ENCODE results near the gene TCAP.

TCAP gene

DNA sequence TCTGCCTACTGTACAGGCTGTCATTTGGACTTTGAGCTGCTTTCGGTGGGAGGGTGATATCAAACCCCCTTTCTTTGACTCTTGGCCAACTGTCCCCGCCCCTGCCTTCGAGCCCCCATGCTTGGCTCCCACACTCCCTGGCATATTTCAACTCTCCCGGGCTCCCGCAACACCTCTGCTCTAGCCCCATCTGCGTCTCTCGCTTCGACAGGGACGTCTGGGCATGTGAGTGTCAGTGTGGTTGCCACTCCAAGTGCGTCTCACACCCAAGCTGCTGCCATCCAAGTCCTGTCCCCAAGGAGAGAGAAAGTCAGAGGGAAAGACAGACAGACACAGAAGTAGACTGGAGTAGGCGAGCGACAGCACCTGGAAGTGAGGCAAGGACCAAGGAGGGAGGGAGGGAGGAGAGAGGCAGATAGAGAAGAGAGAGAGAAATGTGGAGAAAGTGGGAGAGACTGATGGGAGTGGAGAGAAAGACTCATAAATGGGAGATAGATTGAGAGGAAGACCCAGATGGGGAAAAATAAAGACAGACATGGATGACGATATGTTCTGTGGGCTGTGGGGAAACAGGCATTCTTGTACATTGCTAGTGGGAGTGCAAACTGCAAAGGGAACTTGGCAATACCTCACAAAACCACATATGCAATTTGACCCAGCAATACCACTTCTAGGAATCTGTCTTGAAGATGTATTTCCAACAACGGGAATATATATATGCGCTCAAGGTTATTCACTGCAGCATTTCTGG is 16.4 kb upstream of the TCAP start:
- DNase-seq (ENCODE audit: low read depth in 2 of 2, low spot score in 1 of 2) = no peak

DNA sequence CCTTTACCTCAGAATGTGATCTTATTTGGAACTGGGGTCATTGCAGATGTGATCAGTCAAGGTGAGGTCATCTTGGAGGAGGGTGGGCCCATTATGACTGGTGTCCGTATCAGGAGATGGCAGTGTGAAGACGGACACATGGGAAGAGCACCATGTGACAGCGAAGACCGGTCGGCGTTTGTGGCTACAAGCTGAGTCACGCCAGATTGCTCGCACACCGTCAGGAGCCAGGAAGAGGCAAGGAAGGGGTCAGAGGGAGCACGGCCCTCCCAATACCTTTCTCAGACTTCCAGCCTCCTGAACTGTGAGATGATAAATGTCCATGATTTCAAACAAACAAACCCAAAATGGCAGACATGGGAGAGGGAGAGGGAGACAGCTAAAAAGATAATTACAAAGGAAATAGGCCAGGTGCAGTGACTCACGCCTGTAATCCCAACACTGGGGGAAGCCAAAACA is 15.0 kb upstream of the TCAP start:
- no peak for DNase-seq (ENCODE audit: low read depth in 2 of 2, low spot score in 1 of 2)

DNA sequence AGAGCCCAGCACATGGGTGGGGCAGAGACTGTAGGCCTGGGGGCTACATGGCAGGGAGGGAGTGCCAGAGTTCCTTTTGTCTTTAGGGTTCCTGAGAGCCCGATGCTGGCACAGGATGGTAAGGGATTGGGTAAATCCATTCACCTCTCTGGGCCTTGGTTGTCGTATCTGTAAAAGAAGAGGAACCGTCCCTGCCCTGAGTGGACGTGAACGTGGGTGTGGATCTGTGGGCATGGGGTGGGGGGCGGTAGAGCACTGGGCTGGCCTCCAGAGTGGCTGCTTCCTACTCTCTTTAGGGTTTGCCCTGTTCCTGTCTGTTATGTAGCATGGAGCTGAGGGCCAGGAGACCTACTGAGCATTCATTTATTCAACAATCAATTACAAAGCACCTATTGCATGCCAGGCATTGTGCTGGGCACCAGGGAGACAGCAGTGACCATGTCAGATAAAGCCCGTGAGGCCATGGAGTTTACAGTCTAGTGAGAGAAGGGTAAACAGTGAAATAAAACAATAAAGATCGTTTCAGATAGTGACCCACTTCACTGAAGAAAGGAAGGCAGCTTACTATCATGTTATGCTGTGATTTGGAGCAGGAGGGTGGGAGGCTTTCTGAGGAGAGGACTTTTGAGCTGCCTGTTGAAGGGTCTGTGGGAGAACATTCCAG is 13.1 kb upstream of the TCAP start:
- no peak for DNase-seq (ENCODE audit: low read depth in 2 of 2, low spot score in 1 of 2)

DNA sequence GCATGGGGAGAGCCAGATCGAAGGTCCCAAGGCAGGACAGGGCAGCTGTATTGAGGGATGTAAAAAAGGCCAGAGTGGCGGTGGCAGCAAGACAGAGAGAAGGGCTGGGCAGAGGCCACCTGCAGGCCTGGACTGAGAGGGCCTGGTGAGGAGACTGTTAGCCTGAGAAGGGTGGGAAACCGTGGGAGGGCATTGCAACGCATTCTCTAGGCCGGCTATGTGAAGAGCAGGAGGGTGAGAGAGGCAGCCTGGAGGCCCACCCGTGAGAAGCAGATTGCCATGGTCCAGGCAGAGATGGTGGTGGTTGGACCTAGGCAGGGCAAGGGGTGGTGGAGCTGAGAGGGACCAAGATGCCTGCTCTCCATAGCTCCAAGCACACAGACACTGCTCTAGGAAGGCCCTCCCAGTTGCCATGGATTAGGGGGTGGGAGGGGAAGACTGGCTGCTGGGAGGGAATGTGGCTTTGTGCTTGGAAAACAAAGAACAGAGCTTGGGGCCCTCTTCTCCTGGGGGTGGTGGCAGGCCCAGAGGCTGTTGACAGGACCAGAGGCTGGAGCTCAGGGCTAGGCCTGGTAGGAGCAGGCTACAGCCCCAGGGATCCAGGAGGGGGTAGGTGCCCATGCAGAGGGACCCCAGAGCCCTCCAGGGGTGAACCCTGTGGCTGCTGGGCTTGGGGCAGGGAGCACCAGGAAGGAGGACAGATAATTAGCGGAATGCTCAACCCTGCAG is 12.4 kb upstream of the TCAP start:
- DNase-seq (ENCODE audit: low read depth in 2 of 2, low spot score in 1 of 2) = no peak

DNA sequence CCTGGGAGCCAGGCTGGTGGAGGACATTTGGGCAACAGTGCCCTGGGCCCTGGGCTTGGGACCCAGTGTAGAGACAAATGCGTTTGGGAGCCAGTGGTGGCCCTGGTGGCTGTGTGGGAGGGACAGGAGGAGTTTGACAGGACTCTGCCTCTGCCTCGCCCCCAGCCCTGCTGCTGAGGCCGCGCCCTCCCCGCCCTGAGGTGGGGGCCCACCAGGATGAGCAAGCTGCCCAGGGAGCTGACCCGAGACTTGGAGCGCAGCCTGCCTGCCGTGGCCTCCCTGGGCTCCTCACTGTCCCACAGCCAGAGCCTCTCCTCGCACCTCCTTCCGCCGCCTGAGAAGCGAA is 11.9 kb upstream of the TCAP start:
- no peak for DNase-seq (ENCODE audit: low read depth in 2 of 2, low spot score in 1 of 2)

DNA sequence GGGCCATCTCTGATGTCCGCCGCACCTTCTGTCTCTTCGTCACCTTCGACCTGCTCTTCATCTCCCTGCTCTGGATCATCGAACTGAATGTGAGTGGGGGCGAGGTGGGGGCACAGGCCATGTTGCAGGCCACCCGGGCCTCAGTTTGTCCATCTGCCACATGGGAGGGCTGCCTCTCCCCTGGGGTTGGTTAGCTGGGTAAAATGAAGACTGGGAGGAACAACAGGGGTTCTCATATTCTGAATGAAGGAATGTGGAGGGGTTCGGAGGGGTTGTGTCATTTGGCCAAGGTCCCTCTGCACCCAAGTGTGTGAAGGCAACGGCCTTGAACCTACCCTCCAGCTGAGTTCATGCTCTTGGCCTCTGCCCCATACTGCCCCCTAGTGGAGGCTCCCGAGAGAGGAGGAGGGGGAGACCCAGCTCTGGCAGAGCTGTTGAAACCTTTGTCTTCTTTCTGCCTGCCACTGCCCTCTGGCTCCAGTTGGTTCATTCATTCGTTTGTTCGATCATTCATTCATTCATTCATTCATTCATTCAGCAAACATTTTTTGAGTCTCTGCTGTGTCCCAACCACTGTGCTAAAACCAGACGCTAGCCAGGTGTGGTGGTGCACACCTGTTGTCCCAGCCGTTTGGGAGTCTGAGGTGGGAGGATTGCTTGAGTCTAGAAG is 11.4 kb upstream of the TCAP start:
- DNase-seq (ENCODE audit: low read depth in 2 of 2, low spot score in 1 of 2) = peak; percentile 47 to 65

DNA sequence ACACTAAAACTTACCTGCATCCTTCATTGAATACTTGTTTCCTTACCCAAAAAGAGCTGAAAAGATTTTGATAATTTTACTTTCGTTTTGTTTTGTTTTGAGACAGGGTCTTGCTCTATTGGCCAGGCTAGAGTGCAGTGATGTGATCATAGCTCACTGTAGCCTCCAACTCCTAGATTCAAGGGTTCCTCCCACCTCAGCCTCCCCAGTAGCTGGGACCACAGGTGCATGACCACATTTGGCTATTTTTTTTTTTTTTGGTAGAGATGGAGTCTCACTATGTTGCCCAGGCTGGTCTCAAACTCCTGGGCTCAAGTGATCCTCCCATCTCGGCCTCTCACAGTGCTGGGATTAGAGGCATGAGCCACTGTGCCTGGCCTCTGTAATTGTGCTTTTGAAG is 10.0 kb upstream of the TCAP start:
- DNase-seq (ENCODE audit: low read depth in 2 of 2, low spot score in 1 of 2) = no peak

DNA sequence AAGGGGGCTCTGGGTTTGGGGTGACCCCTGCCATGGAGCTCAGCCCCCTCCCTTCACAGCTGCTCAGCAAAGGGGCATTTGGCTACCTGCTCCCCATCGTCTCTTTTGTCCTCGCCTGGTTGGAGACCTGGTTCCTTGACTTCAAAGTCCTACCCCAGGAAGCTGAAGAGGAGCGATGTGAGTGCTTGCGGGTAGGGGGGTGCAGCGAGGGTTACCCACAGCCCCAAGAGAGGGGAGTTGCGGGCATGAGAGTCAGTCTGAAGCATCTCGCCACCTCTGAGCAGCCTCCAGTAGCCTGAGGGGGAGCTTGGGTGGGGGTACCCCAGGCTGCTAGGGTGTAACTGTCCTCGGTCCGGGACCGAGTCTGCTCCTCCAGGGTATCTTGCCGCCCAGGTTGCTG is 6.8 kb upstream of the TCAP start:
- DNase-seq (ENCODE audit: low read depth in 2 of 2, low spot score in 1 of 2) = no peak

DNA sequence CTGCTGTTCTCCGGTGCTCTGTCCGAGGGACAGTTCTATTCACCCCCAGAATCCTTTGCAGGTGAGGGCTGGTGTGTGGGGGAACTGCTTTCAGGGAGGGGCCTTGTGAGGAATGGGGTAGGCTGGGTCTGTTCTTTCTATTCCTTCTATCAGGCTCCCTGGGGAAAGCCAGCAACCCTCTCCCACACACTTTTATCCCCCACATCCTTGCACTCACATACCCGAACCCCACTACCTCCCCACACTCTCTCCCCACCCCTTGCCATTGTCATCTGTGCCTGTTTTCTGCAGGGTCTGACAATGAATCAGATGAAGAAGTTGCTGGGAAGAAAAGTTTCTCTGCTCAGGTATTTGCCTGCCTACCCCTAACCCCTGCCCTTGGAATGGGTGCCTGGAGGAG is 6.4 kb upstream of the TCAP start:
- DNase-seq (ENCODE audit: low read depth in 2 of 2, low spot score in 1 of 2) = no peak

DNA sequence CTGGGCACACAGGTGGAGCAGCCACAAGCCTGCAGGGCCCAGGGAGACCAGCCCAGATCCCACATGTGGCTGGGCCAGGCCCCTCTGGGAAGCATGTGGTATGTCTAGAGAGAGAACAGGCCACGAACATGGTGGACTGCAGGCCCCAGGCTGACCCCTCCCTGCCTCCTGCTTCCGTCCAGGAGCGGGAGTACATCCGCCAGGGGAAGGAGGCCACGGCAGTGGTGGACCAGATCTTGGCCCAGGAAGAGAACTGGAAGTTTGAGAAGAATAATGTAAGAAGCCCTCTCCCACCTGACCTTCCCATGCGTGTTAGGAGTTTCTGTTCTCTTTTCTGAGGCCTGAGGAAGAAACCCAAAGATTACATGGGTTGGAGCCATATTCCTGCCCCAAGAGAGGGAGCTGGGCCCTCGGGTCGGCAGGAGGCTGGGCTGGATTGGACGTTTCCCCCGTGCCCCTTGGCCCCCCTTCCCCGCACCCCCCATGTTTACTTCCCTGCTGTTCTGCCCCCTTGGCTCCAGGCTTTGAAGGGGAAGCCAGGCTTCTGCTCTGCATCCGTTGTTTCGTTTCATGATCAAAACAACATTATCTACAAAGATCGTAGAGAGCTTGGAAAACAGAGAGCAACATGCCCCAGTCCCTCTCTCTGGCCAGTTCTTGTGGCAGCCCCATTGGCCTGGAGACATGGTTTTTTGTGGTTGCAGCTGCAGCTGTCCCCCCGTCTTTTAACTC is 5.7 kb upstream of the TCAP start:
- DNase-seq (ENCODE audit: low read depth in 2 of 2, low spot score in 1 of 2) = no peak

DNA sequence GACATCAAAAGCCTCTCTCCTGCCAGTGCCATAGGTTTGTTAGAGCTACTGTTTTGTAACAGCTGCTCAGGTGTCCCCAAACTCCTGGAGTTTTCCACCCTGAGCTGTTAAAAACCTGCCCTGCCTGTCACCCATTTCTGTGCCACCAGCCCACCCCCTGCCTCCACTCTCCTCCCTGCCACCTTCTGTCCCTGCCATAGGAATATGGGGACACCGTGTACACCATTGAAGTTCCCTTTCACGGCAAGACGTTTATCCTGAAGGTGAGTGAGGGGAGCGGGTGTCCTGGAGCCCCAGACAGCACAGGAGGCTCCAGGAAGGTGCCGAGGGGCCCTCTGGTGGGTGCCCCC is 5.2 kb upstream of the TCAP start:
- no peak for DNase-seq (ENCODE audit: low read depth in 2 of 2, low spot score in 1 of 2)

DNA sequence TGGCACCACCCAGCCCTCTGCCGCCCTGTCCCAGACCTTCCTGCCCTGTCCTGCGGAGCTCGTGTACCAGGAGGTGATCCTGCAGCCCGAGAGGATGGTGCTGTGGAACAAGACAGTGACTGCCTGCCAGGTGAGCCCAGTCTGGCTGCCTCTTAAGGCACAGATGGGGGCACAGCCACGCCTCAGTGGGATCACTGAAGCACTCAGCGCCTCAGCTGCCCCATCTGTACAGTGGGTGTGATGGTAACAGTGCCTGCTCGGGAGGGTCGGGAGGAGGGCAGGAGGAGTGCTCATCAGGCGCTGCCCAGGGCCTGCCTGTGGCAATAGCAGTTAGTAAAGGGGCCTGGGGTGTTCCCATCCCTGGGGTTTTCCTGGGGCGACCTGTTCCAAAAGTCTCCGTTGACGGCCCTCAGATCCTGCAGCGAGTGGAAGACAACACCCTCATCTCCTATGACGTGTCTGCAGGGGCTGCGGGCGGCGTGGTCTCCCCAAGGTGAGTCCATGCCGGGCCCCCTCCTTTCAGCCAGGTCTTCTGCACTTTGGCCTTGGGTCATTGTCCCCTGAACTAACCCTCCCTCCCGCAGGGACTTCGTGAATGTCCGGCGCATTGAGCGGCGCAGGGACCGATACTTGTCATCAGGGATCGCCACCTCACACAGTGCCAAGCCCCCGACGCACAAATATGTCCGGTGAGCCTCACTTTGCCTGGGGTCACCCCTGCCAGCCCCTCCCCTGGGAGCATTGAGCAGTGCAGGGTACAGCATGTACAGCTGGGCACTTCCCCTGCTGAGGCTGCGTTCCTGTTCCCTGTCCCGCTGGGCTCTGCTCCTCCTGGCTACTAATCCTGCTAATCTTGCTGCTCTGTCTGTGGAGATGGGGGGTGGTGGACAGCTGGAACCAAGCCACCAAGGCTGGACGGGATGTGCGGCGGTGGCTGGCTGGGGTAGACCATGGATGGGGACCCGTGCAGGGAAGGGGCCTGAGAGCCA is 4.5 kb upstream of the TCAP start:
- DNase-seq (ENCODE audit: low read depth in 2 of 2, low spot score in 1 of 2) = no peak

DNA sequence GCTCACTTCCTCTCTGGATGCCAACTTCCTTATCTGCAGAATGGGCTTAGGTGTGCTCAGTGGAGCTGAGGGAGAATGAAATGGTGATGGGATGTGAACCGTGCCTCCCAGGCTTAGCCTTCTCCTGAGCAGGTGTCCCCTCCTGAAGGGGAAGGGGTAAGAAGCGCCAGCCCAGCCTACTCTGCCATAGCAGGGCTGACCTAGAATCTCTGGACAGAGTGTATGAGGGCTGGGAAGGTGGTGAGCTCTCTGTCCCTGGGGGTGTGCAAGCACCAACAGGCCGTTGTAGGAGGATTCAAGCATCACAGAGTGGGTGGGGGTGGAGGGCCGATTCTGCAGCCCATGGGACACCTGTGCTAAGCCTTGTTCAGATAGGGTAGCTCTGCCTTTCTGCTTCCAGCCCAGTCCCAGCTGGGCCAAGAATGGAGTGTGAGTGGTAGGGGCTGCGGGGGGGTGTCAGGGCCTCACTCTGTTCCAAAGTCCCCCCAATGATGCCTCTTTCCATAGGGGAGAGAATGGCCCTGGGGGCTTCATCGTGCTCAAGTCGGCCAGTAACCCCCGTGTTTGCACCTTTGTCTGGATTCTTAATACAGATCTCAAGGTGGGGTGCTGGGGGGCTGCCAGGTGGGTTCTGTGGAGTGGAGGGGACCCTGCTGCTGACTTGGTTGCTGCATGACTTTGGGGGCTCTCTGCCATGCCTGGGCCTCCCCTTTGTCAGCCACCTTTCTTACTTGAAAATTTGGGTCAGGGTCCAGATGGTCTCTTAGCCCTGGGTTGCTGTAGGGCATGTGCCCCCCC is 3.2 kb upstream of the TCAP start:
- DNase-seq (ENCODE audit: low read depth in 2 of 2, low spot score in 1 of 2) = no peak

DNA sequence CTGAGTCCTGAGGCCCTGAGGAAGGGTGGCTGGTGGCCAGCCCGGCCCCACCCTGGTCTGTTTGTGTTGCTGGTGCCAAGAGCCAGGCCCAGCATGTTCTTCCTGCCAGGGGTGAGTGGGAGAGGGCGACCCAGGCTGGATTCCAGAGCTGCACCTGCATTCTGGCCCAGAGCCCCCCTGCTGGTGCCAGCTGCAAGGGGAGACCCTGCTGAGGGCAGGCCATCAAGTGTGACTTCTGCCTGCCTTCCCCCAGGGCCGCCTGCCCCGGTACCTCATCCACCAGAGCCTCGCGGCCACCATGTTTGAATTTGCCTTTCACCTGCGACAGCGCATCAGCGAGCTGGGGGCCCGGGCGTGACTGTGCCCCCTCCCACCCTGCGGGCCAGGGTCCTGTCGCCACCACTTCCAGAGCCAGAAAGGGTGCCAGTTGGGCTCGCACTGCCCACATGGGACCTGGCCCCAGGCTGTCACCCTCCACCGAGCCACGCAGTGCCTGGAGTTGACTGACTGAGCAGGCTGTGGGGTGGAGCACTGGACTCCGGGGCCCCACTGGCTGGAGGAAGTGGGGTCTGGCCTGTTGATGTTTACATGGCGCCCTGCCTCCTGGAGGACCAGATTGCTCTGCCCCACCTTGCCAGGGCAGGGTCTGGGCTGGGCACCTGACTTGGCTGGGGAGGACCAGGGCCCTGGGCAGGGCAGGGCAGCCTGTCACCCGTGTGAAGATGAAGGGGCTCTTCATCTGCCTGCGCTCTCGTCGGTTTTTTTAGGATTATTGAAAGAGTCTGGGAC is 2.4 kb upstream of the TCAP start:
- DNase-seq (ENCODE audit: low read depth in 2 of 2, low spot score in 1 of 2) = no peak

DNA sequence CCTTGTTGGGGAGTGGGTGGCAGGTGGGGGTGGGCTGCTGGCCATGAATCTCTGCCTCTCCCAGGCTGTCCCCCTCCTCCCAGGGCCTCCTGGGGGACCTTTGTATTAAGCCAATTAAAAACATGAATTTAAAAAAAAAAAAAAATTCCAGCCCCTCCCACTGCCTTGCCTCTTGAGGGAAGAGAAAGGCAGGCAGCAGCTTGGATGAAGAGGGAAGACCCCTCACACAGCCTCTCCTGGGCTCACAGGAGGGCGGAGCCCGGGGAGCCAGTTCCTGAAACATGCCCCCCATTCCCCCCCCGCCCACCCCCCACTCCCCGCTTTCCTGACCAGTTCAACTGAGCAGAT is 1.8 kb upstream of the TCAP start:
- DNase-seq (ENCODE audit: low read depth in 2 of 2, low spot score in 1 of 2) = no peak

DNA sequence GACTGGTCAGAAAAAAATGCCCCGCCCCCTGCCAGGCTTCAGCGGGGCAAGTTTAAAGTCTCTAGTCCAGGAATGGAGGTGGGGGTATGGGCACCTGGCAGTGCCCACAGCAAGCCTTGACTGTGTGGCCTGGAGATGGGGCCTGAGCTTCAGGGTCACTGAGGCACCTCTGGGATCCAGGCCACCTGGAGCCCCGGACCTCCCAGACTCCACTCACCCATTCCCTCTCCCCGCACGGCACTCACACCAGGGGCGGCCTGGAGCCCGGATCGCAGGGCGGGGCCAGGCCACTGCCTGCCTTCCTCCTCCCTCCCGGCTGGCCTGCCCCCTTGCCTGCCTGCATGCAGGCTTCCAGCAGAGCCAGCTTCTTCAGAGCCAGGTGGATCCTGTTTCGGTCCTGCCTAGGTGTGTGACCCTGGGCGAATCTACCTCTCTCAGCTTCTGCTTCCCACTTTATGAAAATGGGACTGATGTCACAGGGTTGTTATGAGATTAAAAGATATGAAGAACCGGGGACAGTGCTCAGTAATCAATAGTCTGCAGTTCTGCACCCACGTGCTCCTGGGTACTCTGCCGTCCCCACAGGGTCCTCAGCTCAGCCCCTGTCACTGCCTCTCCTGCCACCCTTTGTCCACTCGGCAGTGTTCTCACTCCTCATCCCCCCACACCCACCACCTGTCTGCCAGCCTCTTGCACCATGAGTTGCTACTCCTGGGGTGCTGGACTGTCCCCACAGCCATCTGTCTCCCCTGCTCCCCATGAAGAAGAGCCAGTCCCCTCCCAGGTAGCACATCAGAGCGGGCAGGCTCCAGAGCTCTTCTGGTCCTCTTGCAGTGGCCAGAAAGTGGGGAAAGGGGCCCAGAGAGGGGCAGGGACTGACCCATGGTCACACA is 1.2 kb upstream of the TCAP start:
- DNase-seq (ENCODE audit: low read depth in 2 of 2, low spot score in 1 of 2) = no peak

DNA sequence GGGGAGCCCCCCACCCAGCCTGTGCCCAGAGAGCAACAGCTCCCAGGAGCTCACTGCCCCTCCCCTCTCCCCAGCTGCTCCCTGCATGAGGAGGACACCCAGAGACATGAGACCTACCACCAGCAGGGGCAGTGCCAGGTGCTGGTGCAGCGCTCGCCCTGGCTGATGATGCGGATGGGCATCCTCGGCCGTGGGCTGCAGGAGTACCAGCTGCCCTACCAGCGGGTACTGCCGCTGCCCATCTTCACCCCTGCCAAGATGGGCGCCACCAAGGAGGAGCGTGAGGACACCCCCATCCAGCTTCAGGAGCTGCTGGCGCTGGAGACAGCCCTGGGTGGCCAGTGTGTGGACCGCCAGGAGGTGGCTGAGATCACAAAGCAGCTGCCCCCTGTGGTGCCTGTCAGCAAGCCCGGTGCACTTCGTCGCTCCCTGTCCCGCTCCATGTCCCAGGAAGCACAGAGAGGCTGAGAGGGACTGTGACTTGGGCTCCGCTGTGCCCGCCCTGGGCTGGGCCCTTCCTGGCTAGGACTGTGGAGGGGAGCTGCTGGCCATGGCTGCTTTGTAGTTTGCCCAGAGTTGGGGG is 584 bp downstream of the TCAP start:
- no peak for DNase-seq (ENCODE audit: low read depth in 2 of 2, low spot score in 1 of 2)

All from stimulated activated CD8-positive, alpha-beta memory T cell treated with anti-CD3 and anti-CD28 coated beads, Interleukin-4, amount 100 ng/mL, for 1 hour (primary cell).